ENCODE results near the gene ITGB1. TPM values are rescaled to one million over a fixed set of nuclear protein-coding genes. Genes with fewer than 3 reads are reported as not detected.
A peak's percentile ranks its signal among the peaks of the same experiment; 100 is the strongest.

The ITGB1 gene
- total and polyA plus RNA-seq, 9 of the 15 experiments (the other 6 are each of a cell fraction or from before 2014, with no cell fraction given) = 40.2 to 194 (median 155) TPM

DNA sequence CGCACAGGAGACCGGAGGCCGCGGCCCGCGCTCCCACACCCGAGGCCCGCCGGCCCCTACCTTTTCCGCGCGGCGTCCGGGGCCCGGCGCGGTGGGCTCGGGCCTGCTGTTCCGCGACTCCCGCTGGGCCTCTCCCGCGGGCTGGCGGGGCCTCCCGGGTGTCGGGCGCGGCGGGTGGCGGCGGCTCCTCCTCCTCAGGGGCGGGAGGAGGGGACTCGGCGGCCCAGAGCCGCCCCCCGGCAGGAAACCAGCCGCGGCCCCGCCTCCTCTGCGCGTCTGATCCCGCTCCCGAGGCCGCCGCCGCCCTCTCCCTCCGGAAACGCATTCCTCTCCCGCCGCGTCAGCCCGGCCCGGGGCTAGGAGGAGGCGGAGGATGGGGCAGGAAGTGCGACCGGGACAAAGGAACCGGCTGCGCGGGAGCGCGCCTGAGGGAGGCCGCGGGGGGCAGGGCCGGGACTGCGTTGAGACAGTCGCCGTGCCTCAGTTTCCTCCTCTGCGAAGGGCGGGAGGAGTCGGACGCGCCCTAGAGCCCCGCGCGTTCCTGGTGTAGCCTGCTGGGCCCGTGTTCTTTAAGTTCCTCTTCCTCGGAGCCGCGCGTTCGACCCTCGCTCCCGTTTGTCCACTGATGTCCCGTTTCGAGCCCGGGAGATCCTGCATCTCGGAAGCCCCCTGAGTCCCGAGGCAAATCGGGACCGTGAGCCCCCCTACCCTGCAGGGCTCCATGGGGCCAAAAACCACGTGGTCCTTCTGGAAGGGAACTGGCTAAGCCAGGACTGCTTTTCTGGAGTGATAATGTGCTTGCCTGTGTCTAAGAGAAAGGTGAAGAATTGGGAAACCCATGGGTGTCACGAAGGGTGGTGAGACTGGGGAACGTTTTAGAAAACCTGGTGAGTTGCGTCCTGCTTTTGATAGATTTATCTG lies at the start of gene ITGB1 (continued):
- TF ChIP-seq ZEB2 (IDR thresholded peaks at IDR 0.05) (no peak; the same call in 1 of the 2 replicates), ZC3H8 (IDR thresholded peaks at IDR 0.05) (no peak), NFE2 (IDR thresholded peaks at IDR 0.05; ENCODE audit: low read depth) (no peak), ZNF3 (CRISPR knock-in tag; IDR thresholded peaks at IDR 0.05) (no peak), TCFL5 (CRISPR knock-in tag; conservative IDR thresholded peaks at IDR 0.05) (no peak), STAT5A (IDR thresholded peaks at IDR 0.05; ENCODE audit: borderline replicate concordance, low read length) (no peak), SNIP1 (IDR thresholded peaks at IDR 0.05; ENCODE audit: low read depth) (no peak), HES1 (IDR thresholded peaks at IDR 0.05; ENCODE audit: low read depth) (no peak), BRD4 (IDR thresholded peaks at IDR 0.05) (peak; percentile 83), NONO (IDR thresholded peaks at IDR 0.05; ENCODE audit: low read depth in 2 of 2, low read length in 1 of 2) (peak in 1 of 2 experiments; percentile 48; a peak in 2 of 4 replicates), NR3C1 (CRISPR knock-in tag; IDR thresholded peaks at IDR 0.05) (no peak), TRIM28 (IDR thresholded peaks at IDR 0.05) (no peak), DPF2 (IDR thresholded peaks at IDR 0.05) (peak; percentile 43; the same call in 1 of the 2 replicates), ZNF324 (CRISPR knock-in tag; IDR thresholded peaks at IDR 0.05) (no peak), CBX3 (IDR thresholded peaks at IDR 0.05; ENCODE audit: borderline replicate concordance in 1 of 2, low read length in 2 of 2) (no peak), HMG20B (CRISPR knock-in tag; IDR thresholded peaks at IDR 0.05) (no peak), NR2F6 (CRISPR knock-in tag; IDR thresholded peaks at IDR 0.05) (no peak)
- TF ChIP-seq, protein P1, sequence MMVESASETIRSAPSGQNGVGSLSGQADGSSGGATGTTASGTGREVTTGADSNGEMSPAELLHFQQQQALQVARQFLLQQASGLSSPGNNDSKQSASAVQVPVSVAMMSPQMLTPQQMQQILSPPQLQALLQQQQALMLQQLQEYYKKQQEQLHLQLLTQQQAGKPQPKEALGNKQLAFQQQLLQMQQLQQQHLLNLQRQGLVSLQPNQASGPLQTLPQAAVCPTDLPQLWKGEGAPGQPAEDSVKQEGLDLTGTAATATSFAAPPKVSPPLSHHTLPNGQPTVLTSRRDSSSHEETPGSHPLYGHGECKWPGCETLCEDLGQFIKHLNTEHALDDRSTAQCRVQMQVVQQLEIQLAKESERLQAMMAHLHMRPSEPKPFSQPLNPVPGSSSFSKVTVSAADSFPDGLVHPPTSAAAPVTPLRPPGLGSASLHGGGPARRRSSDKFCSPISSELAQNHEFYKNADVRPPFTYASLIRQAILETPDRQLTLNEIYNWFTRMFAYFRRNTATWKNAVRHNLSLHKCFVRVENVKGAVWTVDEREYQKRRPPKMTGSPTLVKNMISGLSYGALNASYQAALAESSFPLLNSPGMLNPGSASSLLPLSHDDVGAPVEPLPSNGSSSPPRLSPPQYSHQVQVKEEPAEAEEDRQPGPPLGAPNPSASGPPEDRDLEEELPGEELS (CRISPR knock-in tag; IDR thresholded peaks at IDR 0.05; ENCODE audit: borderline replicate concordance) = no peak
- TF ChIP-seq, protein P2, sequence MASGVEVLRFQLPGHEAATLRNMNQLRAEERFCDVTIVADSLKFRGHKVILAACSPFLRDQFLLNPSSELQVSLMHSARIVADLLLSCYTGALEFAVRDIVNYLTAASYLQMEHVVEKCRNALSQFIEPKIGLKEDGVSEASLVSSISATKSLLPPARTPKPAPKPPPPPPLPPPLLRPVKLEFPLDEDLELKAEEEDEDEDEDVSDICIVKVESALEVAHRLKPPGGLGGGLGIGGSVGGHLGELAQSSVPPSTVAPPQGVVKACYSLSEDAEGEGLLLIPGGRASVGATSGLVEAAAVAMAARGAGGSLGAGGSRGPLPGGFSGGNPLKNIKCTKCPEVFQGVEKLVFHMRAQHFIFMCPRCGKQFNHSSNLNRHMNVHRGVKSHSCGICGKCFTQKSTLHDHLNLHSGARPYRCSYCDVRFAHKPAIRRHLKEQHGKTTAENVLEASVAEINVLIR (CRISPR knock-in tag; IDR thresholded peaks at IDR 0.05) = peak; percentile 66
